ENCODE data around the gene LIN7C.

The LIN7C gene

DNA sequence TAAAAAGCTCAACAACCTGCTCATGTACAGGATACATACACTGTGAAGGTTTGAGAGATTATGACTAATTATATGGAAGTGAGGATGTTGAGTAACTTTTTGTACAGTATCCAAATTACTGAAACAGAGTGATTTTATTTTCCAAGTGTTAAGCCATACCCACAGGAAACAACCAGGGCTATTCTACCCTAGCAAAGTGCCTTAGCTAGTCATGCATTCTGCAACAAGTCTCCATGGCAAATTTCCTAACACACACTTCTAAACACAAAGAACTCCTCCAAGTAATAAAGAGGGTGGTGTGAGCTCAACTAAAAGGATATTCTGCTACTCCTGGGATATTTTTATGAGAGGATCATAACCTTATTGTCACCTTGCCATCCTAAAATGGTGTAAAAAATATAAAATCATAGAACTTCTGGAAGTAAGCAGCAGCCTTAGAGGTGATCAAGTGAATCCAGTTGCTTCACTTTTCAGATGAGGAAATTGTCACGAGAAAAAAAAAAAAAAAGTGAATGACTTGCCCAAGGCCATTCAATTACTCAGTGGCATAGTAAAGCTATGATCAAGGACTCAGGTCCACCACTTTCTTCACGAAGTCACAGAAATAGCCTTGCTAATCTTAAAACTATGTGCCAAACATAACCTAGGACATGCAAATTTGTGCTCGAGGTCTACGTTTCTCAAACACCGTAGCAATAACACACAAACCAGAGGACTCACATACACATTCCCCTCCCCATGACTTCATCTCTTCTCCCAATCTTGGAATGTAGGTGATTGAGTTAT, 38.2 kb downstream of the LIN7C start:
- Histone ChIP-seq H3K36me3 (replicated peaks; ENCODE audit: insufficient read depth, low read length) (no peaks in the 10 kb centered on the region), H3K4me3 (ENCODE audit: low read length) (no peak overlapping the region), H3K27me3 (replicated peaks; ENCODE audit: insufficient read depth, low read length) (no peaks in the 10 kb centered on the region), H3K27ac (ENCODE audit: low read length) (no peak overlapping the region), H3K9me3 (replicated peaks; ENCODE audit: insufficient read depth, low read length) (no peaks in the 10 kb centered on the region), H3K4me2 (ENCODE audit: low read depth, low read length) (no peak overlapping the region), H3K79me2 (ENCODE audit: low read length) (no peaks in the 10 kb centered on the region), H4K20me1 (ENCODE audit: insufficient read depth, low read length) (no peaks in the 10 kb centered on the region), H3K9ac (ENCODE audit: low read length) (no peak overlapping the region), H3F3A (ENCODE audit: insufficient read depth, low read length) (no peaks in the 10 kb centered on the region), H3K4me1 (ENCODE audit: low read length) (no peaks in the 10 kb centered on the region), H2AFZ (ENCODE audit: low read length) (no peak overlapping the region), H3K9me2 (replicated peaks; ENCODE audit: insufficient read depth, low read length) (no peaks in the 10 kb centered on the region)
- TF ChIP-seq EZH2 (optimal IDR thresholded peaks at IDR 0.05; ENCODE audit: low read depth, low read length) (no peak), EZH2phosphoT487 (IDR thresholded peaks at IDR 0.05; ENCODE audit: low read length) (no peak)
- TF ChIP-seq, protein P1, sequence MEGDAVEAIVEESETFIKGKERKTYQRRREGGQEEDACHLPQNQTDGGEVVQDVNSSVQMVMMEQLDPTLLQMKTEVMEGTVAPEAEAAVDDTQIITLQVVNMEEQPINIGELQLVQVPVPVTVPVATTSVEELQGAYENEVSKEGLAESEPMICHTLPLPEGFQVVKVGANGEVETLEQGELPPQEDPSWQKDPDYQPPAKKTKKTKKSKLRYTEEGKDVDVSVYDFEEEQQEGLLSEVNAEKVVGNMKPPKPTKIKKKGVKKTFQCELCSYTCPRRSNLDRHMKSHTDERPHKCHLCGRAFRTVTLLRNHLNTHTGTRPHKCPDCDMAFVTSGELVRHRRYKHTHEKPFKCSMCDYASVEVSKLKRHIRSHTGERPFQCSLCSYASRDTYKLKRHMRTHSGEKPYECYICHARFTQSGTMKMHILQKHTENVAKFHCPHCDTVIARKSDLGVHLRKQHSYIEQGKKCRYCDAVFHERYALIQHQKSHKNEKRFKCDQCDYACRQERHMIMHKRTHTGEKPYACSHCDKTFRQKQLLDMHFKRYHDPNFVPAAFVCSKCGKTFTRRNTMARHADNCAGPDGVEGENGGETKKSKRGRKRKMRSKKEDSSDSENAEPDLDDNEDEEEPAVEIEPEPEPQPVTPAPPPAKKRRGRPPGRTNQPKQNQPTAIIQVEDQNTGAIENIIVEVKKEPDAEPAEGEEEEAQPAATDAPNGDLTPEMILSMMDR (IDR thresholded peaks at IDR 0.05; ENCODE audit: low read length): no peak
- no peak for DNase-seq

DNA sequence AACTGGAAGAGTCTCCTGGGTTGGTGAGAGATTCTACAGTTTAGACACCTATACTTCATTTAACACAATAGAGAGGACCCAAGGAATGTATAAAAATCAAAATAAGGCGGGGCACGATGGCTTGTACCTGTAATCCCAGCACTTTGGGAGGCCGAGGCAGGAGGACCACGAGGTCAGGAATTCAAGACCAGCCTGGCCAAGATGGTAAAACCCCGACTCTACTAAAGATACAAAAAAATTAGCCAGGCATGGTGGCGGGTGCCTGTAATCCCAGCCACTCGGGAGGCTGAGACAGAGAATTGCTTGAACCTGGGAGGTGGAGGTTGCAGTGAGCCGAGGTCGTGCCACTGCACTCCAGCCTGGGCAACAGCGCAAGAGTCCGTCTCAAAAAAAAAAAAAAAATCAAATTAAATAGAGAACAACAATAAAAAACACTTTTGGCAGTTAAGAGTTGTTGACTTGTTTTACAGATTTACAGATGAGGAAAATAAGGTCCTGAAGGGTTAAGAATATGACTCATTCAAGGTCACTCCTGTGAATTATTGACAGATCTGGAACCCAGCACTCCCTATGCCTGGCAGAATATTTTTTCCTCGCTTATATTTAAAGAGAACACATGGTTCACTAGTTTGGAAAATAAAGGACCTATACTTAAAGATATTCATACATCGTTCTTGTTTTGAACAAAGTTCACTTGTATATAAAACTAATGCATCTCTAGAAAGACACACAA, 39.2 kb downstream of the LIN7C start:
- Histone ChIP-seq H3K27me3 (replicated peaks; ENCODE audit: insufficient read depth, low read length) (no peaks in the 10 kb centered on the region), H3K79me2 (ENCODE audit: low read length) (no peaks in the 10 kb centered on the region), H3K9ac (ENCODE audit: low read length) (no peak overlapping the region), H3K27ac (ENCODE audit: low read length) (no peak overlapping the region), H4K20me1 (ENCODE audit: insufficient read depth, low read length) (no peaks in the 10 kb centered on the region), H3K4me2 (ENCODE audit: low read depth, low read length) (no peak overlapping the region), H2AFZ (ENCODE audit: low read length) (no peak overlapping the region), H3K9me3 (replicated peaks; ENCODE audit: insufficient read depth, low read length) (no peaks in the 10 kb centered on the region), H3K4me1 (ENCODE audit: low read length) (no peaks in the 10 kb centered on the region), H3K4me3 (ENCODE audit: low read length) (no peak overlapping the region), H3K9me2 (replicated peaks; ENCODE audit: insufficient read depth, low read length) (no peaks in the 10 kb centered on the region), H3K36me3 (replicated peaks; ENCODE audit: insufficient read depth, low read length) (no peaks in the 10 kb centered on the region), H3F3A (ENCODE audit: insufficient read depth, low read length) (no peaks in the 10 kb centered on the region)
- no peak for DNase-seq
- TF ChIP-seq EZH2 (optimal IDR thresholded peaks at IDR 0.05; ENCODE audit: low read depth, low read length): no peak
- TF ChIP-seq, protein P1 (IDR thresholded peaks at IDR 0.05; ENCODE audit: low read length): no peak
- no peak for TF ChIP-seq EZH2phosphoT487 (IDR thresholded peaks at IDR 0.05; ENCODE audit: low read length)

DNA sequence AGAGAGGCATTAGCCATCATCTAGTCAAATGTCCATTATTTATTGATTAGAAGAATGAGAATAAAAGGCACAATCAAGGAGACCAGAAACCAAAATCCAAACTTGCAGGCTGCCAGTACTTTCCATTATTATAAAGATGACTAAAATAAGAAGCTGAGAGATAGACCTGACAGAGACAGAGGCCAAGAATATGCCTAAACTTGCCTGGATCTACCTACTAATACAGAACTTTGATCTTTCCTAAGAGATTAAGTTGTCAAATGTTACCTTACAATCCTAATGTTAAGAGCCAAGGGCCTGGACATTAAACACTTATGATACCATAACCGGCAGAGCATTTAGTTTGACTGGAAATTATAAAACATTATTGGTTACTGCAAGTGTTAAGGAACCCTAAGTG, 40.2 kb downstream of the LIN7C start:
- Histone ChIP-seq H3K27me3 (replicated peaks; ENCODE audit: insufficient read depth, low read length) (no peaks in the 10 kb centered on the region), H3K9ac (ENCODE audit: low read length) (no peak overlapping the region), H3F3A (ENCODE audit: insufficient read depth, low read length) (no peaks in the 10 kb centered on the region), H4K20me1 (ENCODE audit: insufficient read depth, low read length) (no peaks in the 10 kb centered on the region), H3K9me3 (replicated peaks; ENCODE audit: insufficient read depth, low read length) (no peaks in the 10 kb centered on the region), H3K4me2 (ENCODE audit: low read depth, low read length) (no peak overlapping the region), H3K36me3 (replicated peaks; ENCODE audit: insufficient read depth, low read length) (no peaks in the 10 kb centered on the region), H3K9me2 (replicated peaks; ENCODE audit: insufficient read depth, low read length) (no peaks in the 10 kb centered on the region), H3K27ac (ENCODE audit: low read length) (no peak overlapping the region), H3K4me1 (ENCODE audit: low read length) (no peaks in the 10 kb centered on the region), H2AFZ (ENCODE audit: low read length) (no peak overlapping the region), H3K79me2 (ENCODE audit: low read length) (no peaks in the 10 kb centered on the region), H3K4me3 (ENCODE audit: low read length) (no peak overlapping the region)
- TF ChIP-seq, protein P1 (IDR thresholded peaks at IDR 0.05; ENCODE audit: low read length): no peak
- TF ChIP-seq EZH2phosphoT487 (IDR thresholded peaks at IDR 0.05; ENCODE audit: low read length) (no peak), EZH2 (optimal IDR thresholded peaks at IDR 0.05; ENCODE audit: low read depth, low read length) (no peak)
- no peak for DNase-seq
